Activated T-cell treated with anti-CD3 and anti-CD28 coated beads, Interleukin-2, amount 50 U/mL, for 48 hours (primary cell): Measurements from ENCODE around the gene FAHD2B.
"Not testable (repeated sequence)": the region's sequence is repeated elsewhere in the genome, so short reads cannot be mapped to it uniquely, and the experiment has no call there.

ENCODE experiments used
- DNase-seq, 2 experiments: peaks; one replicate each; pipeline ENCODE4 v3.0.0-alpha.2; 2020

The FAHD2B gene

DNA sequence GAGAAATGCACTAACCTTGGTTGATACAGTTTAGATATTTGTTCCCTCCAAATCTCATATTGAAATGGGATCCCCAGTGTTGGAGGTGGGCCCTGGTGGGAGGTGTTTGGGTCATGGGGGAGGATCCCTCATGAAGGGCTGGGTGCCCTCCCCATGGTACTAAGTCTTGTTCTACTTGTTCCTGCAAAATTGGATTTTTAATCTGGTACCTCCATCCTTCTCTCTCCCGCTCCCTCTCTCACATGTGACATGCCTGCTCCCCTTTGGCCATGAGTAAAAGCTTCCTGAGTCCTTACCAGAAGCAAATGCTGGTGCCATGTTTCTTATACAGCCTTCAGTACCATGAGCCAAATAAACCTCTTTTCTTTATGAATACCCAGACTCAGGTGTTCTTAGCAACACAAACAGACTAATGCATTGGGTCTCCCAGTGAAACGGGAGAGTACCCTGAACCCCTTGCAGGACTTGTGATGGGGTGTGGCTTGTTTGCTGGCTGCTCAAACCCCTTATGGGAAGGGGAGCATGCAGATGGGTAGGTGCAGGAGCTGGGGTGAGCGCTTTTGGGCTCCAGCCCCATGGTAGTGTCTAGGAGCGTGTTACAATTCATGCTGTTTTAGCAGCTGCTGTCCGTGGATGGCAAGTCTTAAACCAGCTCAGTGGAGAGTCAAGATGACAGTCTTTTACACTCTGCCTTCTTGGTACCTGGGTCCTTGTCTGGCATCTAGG is 27.2 kb downstream of the FAHD2B start:
- no peak for DNase-seq

DNA sequence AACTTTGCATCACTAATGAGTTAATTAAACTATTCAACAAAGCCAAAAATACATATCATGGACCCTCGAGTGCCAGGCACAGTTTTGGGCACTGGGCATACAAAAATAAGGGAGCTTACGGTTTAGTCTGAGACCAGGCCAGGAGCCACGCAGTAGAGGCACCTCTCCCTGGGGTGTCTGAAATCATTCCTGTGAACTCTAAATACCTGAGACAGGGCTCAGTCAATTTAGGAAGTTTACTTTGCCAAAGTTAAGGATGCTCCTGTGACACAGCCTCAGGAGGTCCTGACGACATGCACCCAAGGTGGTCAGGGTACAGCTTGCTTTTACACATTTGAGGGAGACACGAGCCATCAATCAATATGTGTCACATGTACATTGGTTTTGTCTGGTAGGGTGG is 28.7 kb downstream of the FAHD2B start:
- DNase-seq: not testable (repeated sequence)

DNA sequence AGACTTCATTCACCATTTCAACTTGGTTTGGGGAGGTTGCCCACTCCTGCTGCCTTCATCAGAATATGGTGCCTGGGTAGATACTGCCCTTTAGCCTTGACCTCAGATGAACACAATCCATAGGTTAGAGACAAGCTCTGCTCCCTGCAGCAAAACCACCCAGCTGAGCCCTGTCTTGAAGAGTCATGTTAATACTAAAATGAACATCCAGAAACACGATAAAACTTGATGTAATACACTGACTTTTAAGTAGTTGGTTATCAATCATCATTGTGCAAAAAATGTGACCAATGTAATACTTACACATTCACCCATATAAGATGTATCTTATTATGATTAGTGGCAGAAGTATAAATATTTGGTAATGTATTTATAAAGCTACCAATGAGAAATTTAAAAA is 32.7 kb downstream of the FAHD2B start:
- not testable (repeated sequence) for DNase-seq

DNA sequence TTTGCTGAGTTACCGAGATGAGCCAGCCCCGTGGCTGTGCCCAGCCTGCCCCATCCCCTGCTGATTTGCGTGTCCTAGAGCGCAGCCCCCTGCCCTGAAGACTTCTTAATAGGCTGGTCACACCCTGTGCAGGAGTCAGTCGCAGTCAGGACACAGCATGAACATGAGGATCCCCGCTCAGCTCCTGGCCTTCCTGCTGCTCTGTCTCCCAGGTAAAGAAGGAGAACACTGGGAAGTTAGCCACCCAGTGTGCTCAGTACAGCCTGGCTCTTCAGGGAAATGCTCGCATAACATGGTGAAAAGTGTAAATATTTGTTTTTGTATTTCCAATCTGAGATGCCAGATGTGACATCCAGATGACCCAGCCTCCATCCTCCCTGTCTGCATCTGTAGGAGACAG is 34.9 kb downstream of the FAHD2B start:
- not testable (repeated sequence) for DNase-seq

DNA sequence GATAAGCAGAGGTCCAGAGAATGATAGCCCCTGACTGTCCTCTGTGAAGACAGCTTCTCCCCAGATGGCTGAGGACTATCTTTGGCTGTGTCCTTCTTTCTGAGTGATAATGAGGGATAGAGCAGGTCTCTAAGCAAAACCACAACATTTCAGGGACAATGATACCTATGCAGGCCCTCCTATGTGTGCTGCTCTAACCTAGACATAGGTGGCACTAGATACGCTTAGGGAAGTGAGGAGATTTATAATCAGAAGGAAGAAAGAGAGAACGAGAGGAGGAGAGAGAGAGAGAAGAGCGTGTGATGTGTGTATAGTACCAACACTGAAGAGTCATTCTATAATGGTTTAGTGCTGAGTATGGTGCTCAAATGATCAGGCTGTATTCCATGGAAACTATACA is 38.5 kb downstream of the FAHD2B start:
- not testable (repeated sequence) for DNase-seq

DNA sequence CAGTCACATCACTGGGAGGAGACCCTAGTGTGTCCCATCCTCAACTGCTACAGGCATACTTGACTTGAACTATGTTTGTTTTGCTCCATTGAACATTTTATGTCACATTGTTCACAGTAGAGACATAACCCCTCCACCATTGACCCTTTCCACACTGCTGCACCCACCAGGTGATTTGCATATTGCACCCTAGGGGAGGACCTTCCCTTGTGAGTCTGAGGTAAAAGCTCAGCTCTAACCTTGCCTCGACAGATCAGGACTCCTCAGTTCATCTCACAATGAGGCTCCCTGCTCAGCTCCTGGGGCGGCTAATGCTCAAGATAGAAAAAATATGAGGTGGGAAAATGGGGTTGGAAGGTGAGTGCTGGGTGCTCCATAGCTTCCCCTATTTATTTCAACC is 44.6 kb downstream of the FAHD2B start:
- not testable (repeated sequence) for DNase-seq

DNA sequence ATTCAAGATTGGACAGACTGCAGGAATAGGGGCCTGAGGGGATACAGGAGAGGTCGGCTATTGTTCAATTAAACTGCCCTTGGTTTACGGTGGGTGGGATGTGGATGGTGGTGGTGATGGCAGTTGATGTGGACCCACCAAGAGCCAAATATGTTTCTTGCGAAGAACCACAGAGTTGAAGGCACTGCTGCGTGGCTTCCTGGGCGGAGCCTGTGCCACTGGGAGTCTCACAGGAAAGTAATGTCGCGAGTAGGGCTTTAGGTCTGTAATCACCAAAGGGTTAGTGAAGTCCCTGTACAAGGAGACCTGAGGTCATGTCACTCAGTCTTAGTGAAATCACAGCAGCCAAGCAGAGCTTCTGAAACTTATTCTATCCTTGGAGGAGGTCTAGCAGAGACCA is 46.2 kb downstream of the FAHD2B start:
- not testable (repeated sequence) for DNase-seq

DNA sequence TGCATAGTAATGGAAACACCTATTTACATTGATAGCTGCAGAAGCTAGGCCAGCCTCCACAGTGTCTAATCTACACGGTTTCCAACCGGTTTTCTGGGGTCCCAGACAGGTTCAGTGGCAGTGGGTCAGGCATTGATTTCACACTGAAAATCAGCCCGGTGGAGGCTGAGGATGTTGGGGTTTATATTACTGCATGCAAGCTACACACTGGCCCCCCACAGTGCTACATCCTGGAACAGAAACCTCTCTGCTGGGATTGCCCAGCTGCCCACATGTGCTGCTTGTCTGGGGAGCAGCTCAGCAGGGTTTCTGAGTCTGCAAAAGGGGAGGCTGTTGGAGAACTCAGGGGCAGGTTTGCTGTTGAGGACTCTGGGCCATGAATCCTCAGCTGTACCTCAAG is 48.0 kb downstream of the FAHD2B start:
- DNase-seq: not testable (repeated sequence)

DNA sequence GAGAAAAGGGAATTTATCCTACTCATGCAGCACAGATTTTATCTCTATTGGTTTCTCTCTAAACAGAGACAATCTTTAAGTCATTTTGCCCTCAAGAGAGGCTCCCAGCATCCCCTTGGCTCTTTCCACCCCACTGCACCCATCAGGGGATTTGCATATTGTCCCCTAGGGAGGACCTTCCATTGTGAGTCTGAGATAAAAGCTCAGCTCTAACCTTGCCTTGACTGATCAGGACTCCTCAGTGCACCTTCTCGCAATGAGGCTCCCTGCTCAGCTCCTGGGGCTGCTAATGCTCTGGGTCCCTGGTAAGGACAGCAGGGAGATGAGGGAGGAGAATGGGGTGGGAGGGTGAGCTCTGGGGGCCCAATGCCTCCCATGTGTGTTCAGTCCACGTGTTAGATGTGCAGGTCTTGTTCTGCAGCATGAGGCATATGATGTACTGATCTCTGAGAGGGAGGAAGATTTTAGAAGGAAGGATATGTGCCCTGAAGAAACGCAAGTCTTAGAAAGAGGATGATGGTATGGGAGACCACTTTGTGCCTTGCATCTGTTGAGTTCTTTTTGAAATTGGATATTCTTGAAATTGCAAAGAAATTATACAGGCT is 48.7 kb downstream of the FAHD2B start:
- DNase-seq: not testable (repeated sequence)
